ENCODE results near the gene PPP6R1. TPM values are rescaled to one million over a fixed set of nuclear protein-coding genes. Genes with fewer than 3 reads are reported as not detected.

PPP6R1 gene
- total RNA-seq, 1 donor, result 41.5 TPM

GRCh38 chr19:55266404-55266803 lies 7.6 kb upstream of the PPP6R1 start:
- TF ChIP-seq CTCF (IDR thresholded peaks at IDR 0.05; ENCODE audit: insufficient read depth, low read length), result no peak
- no peak for DNase-seq (ENCODE audit: low read depth)
- no peak overlapping the region for H3K4me3 ChIP-seq (ENCODE audit: low read depth, low read length)

- DNase-seq (ENCODE audit: low read depth), result no peak
- H3K4me3 ChIP-seq (ENCODE audit: low read depth, low read length), result no peak overlapping the region
- TF ChIP-seq CTCF (IDR thresholded peaks at IDR 0.05; ENCODE audit: insufficient read depth, low read length), result no peak
These were observed 7.0 kb upstream of the PPP6R1 start for GRCh38 chr19:55265723-55266386.

GRCh38 chr19:55265173-55265572 lies 6.4 kb upstream of the PPP6R1 start:
- no peak overlapping the region for H3K4me3 ChIP-seq (ENCODE audit: low read depth, low read length)
- no peak for TF ChIP-seq CTCF (IDR thresholded peaks at IDR 0.05; ENCODE audit: insufficient read depth, low read length)
- no peak for DNase-seq (ENCODE audit: low read depth)

GRCh38 chr19:55264531-55264930 lies 5.7 kb upstream of the PPP6R1 start:
- no peak overlapping the region for H3K4me3 ChIP-seq (ENCODE audit: low read depth, low read length)
- DNase-seq (ENCODE audit: low read depth), result no peak
- TF ChIP-seq CTCF (IDR thresholded peaks at IDR 0.05; ENCODE audit: insufficient read depth, low read length), result no peak

GRCh38 chr19:55262359-55262758 lies 3.5 kb upstream of the PPP6R1 start:
- no peak for DNase-seq (ENCODE audit: low read depth)
- no peak overlapping the region for H3K4me3 ChIP-seq (ENCODE audit: low read depth, low read length)
- no peak for TF ChIP-seq CTCF (IDR thresholded peaks at IDR 0.05; ENCODE audit: insufficient read depth, low read length)

GRCh38 chr19:55261671-55262126 lies 2.9 kb upstream of the PPP6R1 start:
- no peak for DNase-seq (ENCODE audit: low read depth)
- H3K4me3 ChIP-seq (ENCODE audit: low read depth, low read length), result no peak overlapping the region
- TF ChIP-seq CTCF (IDR thresholded peaks at IDR 0.05; ENCODE audit: insufficient read depth, low read length), result no peak
